HEK293T (cell line): ENCODE results near the gene NDE1.

Experiments used
- BHLHE40 ChIP-seq: fragments of 450-650 bp; IDR thresholded peaks from 2 replicates; pipeline ENCODE4 v1.6.1; 2016; ENCODE audit warnings: mild to moderate bottlenecking, moderate library complexity, borderline replicate concordance
- FOXM1 ChIP-seq: fragments of 450-650 bp; IDR thresholded peaks from 2 replicates; pipeline ENCODE4 v1.6.1; 2017; ENCODE audit warnings: mild to moderate bottlenecking, borderline replicate concordance
- PKNOX1 ChIP-seq: fragments of 450-650 bp; IDR thresholded peaks from 2 replicates; pipeline ENCODE4 v1.6.1; 2016
- SUZ12 ChIP-seq: fragments of 450-650 bp; IDR thresholded peaks from 2 replicates; pipeline ENCODE4 v1.6.1; 2016; ENCODE audit warnings: mild to moderate bottlenecking

GRCh38 chr16:15708096-15708495, 58.1 kb downstream of the NDE1 start:
- TF ChIP-seq SUZ12, result no peak
- TF ChIP-seq PKNOX1, result no peak
- TF ChIP-seq BHLHE40, result no peak
- no peak for TF ChIP-seq FOXM1
